Neuron (in vitro differentiated cells): ENCODE measurements around the gene CDPF1.

Source experiments
- H2AFZ ChIP-seq: one replicate; pipeline ENCODE4 v1.6.1; 2013; ENCODE audit warnings: low read depth, mild to moderate bottlenecking, inconsistent platforms, low read length, moderate library complexity
- H3K27me3 ChIP-seq: one replicate; pipeline ENCODE4 v1.6.1; 2013; ENCODE audit warnings: low read length; ENCODE audit not compliant: insufficient read depth
- H3K36me3 ChIP-seq: one replicate; pipeline ENCODE4 v1.6.1; 2013; ENCODE audit warnings: low read length; ENCODE audit not compliant: insufficient read depth
- H3K4me1 ChIP-seq: one replicate; pipeline ENCODE4 v1.6.1; 2013; ENCODE audit warnings: low read length; ENCODE audit not compliant: insufficient read depth
- H3K4me3 ChIP-seq: 2 replicates; pipeline ENCODE4 v1.5.1; 2013; ENCODE audit warnings: mild to moderate bottlenecking, low read length, moderate library complexity
- H3K9me3 ChIP-seq: one replicate; pipeline ENCODE4 v1.6.1; 2013; ENCODE audit warnings: low read length

CDPF1 gene

DNA sequence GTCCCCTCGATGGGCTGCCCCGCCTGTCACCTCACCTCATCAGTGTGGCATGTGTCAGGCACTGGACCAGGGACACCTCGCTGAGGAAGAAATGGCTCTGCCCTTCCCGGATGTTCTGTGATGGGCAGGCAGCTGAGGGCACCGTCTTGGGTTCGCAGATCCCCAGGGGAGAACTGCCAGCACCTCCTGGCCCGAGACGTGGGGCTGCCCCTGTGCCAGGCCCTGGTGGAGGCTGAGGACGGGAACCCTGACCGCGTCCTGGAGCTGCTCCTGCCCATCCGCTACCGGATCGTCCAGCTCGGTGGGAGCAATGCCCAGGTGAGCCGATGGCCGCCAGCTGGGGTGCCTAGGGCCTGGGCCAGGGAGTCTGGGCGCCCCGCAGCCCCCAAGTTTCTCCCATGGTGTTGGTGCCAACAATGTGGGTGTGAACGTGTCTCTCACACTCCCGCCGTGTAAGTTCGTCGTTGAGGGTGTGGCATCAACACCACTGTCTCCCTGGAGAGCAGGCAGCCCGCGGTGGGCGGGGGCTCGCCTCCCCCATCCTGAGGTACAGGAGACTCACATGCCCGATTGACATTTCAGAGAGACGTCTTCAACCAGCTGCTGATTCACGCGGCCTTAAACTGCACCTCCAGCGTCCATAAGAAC, 39.3 kb upstream of the CDPF1 start:
- peaks cover 29% of the 10 kb centered on the region for H3K36me3 ChIP-seq
- H2AFZ ChIP-seq: no peak overlapping the region

DNA sequence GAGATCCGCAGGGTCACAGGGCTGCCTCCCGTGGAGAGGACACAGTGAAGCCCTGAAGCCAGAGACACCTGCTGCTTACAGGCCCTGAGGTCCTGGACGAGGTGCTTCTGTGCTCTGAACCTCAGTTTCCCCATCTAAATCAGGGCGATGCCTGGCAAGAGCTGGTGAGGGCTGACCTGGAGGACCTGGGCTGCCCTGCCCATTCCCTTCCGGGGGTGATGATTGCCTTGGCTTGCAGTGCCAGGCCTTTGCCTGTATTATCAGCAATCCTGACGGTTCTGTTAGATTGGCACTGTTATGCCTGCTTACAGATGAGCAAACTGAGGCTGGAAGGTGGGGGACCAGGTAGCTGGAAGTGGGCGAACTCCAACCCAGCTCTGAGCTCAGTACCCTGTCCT, 38.8 kb upstream of the CDPF1 start:
- Histone ChIP-seq H3K27me3 (no peaks in the 10 kb centered on the region), H3K4me1 (peaks cover 7% of the 10 kb centered on the region), H3K9me3 (no peaks in the 10 kb centered on the region), H3K4me3 (no peak overlapping the region), H2AFZ (no peak overlapping the region), H3K36me3 (peaks cover 34% of the 10 kb centered on the region)

More for the DNA sequence above, 39.3 kb upstream of the CDPF1 start:
- Histone ChIP-seq H3K9me3 (no peaks in the 10 kb centered on the region), H3K27me3 (no peaks in the 10 kb centered on the region), H3K4me1 (peaks cover 7% of the 10 kb centered on the region), H3K4me3 (no peak overlapping the region)

DNA sequence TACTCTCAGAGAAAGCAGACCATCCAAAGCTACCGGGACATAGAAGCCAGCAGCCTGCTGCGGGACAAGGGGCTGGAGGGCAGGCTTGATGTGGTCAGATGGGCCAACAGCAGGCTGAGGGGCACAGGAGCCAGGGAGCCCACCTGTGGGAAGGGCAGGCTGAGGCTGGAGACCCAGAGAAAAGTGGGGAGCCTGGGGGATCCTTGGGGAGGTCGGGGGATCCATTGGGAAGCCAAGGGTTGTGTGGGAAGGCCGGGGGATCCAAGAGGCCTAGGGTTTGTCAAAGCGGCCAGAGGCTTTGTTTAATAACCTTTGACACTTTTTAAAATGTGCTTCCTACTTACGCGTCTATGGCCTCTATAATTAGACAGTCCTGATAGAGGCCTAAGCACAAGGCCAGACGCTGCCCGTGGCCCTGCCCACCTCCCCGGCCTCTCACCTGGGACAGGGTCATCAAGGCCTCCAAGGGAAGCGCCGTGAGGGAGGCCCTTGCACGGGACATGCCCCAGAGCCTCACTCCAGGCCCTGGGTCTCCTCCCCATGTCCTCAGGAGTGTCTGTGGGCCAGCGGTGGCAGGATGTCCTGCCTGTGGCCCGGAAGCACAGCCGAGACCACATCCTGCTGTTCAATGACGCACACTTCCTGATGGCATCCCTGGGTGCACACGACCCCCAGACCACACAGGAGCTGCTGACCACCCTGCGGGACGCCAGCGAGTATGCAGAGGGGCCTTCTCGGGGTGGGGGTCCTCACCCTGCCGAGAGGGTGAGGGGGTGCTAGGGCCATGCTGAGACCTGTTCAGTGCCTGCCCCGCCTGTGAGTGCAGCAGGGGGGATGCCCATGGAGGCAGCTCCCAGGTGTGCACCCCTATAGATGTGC, 38.0 kb upstream of the CDPF1 start:
- Histone ChIP-seq H2AFZ (no peak overlapping the region), H3K4me1 (no peaks in the 10 kb centered on the region), H3K4me3 (no peak overlapping the region), H3K36me3 (peaks cover 36% of the 10 kb centered on the region), H3K9me3 (no peaks in the 10 kb centered on the region), H3K27me3 (no peaks in the 10 kb centered on the region)

DNA sequence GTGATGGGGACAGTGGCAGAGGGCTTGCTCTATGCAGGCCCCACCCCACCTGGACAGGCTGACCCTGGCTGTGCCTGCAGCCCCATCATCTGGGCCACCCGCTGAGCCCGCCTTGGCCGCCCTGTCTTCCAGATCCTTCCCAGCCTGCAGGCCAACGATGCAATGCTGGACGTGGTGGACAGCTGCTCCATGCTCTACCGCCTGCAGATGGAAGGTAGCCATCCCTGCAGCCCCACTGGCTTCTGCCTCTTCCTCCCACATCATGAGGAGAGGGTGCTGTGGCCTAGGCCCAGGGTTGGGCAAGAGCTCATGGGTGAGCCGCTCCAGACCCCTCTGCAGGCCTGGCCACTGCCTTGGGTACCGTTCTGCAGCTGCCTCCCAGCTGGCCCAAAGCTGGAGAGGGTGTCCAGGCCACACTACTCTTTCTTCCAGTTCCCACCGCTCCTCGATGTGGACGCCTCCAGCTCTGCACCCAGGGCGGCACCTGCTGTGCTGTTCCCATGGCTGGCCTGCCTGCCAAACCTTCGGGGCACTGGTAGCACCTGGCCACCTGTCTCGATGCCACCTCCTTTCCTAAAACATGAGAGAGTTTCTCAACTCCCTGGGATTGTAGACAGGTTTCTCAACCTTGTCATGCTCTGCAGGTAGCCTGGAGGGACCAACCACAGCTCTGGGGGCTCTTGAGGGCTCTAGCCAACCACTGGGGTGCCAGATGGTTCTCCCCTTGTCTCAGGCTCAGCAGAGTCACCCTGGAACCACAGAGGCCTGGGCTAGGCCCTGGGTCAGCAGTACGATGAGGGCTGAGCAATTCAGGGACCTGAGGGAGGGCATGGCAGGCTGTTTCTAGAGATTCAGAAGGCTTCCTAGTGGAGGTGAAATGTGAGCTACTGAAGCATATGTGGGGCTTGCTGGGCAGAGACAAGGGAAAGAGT, 37.1 kb upstream of the CDPF1 start:
- Histone ChIP-seq H3K9me3 (no peaks in the 10 kb centered on the region), H3K4me1 (no peaks in the 10 kb centered on the region), H3K36me3 (peaks cover 38% of the 10 kb centered on the region), H2AFZ (no peak overlapping the region), H3K4me3 (no peak overlapping the region), H3K27me3 (no peaks in the 10 kb centered on the region)

DNA sequence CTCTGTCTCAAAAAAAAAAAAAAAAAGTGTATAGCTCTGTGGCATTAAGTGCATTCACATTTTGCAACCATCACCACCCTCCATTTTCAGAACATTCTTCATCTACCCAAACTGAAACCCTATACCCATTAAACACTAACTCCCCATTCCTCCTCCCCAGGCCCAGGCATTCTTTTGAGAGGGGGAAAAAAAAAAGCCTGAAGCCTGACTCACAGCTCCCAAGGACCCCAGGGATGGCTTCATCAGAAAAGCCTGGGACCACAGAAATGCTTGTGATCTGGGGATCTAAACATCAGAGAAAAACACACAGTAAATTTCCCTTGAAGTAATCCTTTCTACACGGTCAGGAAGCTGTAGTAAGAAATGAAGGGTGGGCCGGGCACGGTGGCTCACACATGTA, 35.9 kb upstream of the CDPF1 start:
- H3K36me3 ChIP-seq: peaks cover 39% of the 10 kb centered on the region
- no peak overlapping the region for H3K4me3 ChIP-seq
- no peaks in the 10 kb centered on the region for H3K4me1 ChIP-seq
- no peaks in the 10 kb centered on the region for H3K27me3 ChIP-seq
- H2AFZ ChIP-seq: no peak overlapping the region
- no peaks in the 10 kb centered on the region for H3K9me3 ChIP-seq

DNA sequence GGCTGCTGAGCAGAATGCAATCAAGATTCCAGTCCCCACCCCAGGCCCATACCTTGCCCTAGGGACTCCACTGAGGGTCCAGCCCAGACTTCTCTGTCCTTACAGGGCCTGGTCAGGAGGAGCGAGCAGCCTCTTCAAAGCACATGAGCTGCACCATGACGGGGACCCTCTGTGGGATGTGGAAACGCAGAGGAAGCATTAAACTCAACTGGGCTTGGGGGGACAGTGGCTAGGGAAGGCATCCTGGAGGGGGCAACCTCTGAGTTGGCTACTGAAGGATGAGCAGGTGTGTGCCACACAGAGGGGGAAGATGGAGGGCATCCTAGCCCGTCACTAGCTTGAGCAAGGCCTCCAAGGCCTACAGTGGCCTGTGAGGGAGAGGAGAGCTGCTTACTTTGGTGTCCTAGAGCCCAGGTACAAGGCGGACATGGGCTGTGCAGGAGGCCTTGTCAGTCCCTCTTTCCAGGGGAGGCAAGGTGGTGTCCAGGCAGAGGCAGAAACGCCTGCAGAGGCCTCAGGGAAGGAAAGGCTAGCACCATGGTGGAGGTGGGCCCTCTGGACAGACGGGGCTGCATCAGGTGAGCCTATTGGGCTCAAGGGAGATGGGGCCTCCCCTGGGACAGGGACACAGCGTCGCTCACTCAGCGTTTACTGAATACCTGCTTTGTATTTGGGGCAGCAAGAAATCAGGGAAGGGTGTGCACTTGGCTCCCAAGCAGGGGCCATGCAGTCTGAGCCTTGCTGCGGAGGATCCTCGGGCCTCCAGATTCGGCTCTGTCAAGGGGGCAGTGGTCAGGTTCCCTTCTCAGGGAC, 32.0 kb upstream of the CDPF1 start:
- Histone ChIP-seq H3K4me1 (no peaks in the 10 kb centered on the region), H3K4me3 (no peak overlapping the region), H3K9me3 (no peaks in the 10 kb centered on the region), H2AFZ (no peak overlapping the region), H3K36me3 (peaks cover 72% of the 10 kb centered on the region), H3K27me3 (no peaks in the 10 kb centered on the region)

DNA sequence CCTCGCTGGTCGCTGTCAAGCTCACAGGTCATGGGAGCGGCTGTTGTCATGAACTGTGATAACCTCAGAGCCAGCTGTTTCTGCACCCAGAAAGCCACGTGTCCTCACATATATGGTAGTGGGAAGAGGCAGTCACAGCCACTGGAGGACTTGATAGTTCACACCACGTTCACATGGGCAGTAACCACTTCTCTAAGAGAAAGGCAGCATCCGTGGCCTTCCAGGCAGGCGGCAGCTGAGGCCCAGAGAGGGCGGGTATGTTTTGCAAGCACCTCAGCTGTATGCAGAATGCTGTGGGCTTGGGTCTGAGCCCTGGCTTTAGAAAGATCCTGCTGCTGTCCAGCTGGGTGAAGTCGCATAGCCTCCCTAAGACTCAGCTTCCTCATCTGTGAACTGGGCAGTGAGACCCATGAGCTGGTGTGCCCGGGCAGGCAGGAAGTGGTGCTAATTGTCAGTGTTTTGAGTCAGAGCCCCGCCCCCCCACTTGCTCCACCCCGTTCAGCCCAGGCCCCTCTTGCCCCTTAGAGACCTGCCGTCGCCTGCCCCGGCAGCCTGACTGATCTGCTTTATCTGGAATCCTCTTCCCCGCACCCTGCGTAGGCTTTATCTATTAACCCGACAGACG, 31.0 kb upstream of the CDPF1 start:
- H3K4me1 ChIP-seq: no peaks in the 10 kb centered on the region
- no peak overlapping the region for H3K4me3 ChIP-seq
- peaks cover 75% of the 10 kb centered on the region for H3K36me3 ChIP-seq
- H3K27me3 ChIP-seq: no peaks in the 10 kb centered on the region
- no peak overlapping the region for H2AFZ ChIP-seq
- no peaks in the 10 kb centered on the region for H3K9me3 ChIP-seq

DNA sequence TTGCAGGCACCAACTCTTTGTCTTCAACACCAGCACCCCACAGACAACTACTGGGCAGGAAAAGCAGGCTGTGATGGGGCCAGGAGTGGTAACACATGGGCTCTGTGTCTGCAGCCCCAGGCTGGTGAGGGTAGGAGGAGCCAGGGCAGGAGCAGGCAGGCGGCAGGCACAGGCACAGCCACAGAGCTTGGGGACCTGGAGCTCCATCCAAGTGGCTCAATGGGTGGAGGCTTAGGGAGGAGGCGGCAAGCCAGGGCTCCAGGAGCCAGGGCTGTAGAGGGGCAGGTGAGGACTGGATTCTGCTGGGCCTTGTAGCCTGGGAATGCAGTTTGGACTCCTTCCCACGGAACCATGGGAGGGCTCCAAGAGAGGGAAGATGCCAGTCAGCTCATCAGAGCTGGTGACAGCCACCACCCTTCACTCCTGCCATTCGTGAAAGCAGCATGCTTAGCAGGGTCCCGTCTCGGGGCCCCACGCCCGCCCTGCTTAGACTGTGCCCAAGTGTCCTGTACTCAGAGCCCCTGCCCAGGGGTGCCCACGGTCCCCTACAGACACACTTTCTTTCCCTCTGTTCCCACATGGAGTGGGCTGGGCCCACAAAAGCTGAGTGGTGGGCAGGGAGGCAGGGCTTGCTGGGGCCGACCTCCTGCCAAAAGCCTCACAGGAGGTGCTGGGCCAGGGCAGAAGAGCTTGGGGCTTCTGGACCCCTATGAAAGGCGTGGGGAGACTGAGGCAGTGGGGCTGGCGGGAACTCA, 30.1 kb upstream of the CDPF1 start:
- H3K4me1 ChIP-seq: no peaks in the 10 kb centered on the region
- peaks cover 5% of the 10 kb centered on the region for H3K9me3 ChIP-seq
- no peaks in the 10 kb centered on the region for H3K27me3 ChIP-seq
- H2AFZ ChIP-seq: no peak overlapping the region
- H3K36me3 ChIP-seq: peaks cover 79% of the 10 kb centered on the region
- no peak overlapping the region for H3K4me3 ChIP-seq

DNA sequence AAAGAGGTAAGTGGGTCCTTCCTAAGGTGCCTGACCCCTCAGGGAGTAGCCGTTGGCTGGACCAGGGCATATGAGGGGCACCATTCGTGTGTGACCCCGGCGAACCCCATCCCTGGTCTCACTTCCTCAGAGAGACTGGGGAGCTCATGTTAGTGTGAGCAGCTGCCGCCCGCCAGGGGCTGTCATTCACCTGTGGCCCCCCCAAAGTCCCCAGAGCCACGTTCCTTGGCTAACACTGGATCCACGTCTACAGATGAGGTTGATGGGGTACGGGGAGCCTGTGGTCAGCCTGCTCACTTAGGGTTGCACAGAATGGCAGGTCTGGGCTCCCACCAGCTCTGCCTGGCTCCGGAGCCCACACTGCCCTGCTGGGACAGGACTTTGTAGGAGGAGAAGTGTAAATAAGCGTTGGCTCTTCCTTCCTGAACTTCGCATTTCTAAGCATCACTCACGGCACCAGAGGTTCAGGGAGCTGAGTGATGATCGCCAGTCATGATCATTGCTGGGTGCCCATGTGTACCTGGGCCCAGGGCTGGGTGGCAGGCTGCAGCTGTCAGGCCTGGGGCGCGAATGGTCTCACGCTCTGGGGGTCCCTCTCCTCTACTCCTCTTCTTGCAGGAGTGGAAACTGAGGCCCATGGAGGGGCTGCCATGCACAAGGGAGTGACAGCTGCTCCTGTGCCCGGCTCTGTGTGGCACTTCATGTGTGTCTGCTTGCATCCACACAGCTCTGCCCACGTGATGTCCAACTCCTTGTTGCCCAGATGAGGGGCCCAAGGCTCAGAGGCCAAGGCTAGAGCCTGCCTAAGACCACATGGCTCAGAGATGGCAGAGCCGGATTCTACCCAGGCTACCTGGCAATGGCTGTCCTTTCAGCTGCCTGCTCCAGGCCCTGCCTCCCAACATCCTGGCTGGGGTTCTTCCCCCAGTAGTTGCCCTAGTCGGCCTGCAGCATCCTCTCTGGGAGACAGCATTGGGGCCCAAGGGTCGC, 28.9 kb upstream of the CDPF1 start:
- peaks cover 10% of the 10 kb centered on the region for H3K9me3 ChIP-seq
- H3K27me3 ChIP-seq: no peaks in the 10 kb centered on the region
- H2AFZ ChIP-seq: no peak overlapping the region
- no peaks in the 10 kb centered on the region for H3K4me1 ChIP-seq
- H3K36me3 ChIP-seq: peaks cover 79% of the 10 kb centered on the region
- H3K4me3 ChIP-seq: no peak overlapping the region

DNA sequence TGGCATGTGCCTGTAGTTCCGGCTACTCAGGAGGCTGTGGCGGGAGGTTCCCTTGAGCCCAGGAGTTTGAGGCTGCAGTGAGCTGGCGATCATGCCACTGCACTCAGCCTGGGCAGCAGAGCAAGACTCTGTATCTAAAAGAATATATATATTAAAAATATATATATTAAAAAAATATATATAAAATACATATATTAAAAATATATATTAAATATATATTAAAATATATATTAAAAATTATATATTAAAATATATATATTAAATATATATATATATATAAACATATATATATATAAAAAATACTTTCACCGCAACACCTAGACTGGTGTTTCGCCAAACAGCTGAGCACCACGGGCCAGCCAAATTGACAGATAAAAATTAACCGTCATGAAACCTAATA, 26.5 kb upstream of the CDPF1 start:
- H3K27me3 ChIP-seq: no peaks in the 10 kb centered on the region
- no peaks in the 10 kb centered on the region for H3K4me1 ChIP-seq
- no peak overlapping the region for H2AFZ ChIP-seq
- H3K36me3 ChIP-seq: peaks cover 81% of the 10 kb centered on the region
- H3K9me3 ChIP-seq: peaks cover 10% of the 10 kb centered on the region
- no peak overlapping the region for H3K4me3 ChIP-seq
